Measurements from ENCODE around the gene HAUS3. TPM values are rescaled to one million over a fixed set of nuclear protein-coding genes. Genes with fewer than 3 reads are reported as not detected.
"Not testable (repeated sequence)": the region's sequence is repeated elsewhere in the genome, so short reads cannot be mapped to it uniquely, and the experiment has no call there.

Gene HAUS3
- total RNA-seq, 1 donor from 2014 or later: 13.0 TPM

DNA sequence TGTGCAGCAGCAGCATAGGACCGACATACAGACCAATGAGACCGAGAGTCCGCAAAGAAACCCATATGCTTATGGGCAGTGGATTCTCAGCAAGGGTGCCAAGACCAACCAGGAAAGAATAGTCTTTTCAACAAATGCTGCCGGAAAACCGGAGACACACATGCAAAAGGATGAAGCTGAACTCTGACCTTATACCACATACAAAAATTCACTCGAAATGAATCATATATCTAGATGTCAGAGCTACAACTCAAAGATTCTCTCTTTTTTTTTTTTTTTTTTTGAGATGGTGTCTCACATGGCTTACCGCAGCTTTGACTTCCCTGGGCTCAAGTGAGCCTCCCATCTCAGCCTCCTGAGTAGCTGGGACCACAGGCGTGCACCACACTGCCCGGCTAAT is 36.0 kb upstream of the HAUS3 start:
- Histone ChIP-seq H3K4me1 (no peaks in the 10 kb centered on the region), H3K27me3 (no peaks in the 10 kb centered on the region), H3K4me3 (no peak overlapping the region), H3K27ac (no peak overlapping the region), H3K9me3 (no peaks in the 10 kb centered on the region), H3K36me3 (no peaks in the 10 kb centered on the region)
- no peak for DNase-seq
- intact Hi-C loops (cut with DNase I): no loop called here
- TF ChIP-seq, protein P1, sequence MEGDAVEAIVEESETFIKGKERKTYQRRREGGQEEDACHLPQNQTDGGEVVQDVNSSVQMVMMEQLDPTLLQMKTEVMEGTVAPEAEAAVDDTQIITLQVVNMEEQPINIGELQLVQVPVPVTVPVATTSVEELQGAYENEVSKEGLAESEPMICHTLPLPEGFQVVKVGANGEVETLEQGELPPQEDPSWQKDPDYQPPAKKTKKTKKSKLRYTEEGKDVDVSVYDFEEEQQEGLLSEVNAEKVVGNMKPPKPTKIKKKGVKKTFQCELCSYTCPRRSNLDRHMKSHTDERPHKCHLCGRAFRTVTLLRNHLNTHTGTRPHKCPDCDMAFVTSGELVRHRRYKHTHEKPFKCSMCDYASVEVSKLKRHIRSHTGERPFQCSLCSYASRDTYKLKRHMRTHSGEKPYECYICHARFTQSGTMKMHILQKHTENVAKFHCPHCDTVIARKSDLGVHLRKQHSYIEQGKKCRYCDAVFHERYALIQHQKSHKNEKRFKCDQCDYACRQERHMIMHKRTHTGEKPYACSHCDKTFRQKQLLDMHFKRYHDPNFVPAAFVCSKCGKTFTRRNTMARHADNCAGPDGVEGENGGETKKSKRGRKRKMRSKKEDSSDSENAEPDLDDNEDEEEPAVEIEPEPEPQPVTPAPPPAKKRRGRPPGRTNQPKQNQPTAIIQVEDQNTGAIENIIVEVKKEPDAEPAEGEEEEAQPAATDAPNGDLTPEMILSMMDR (IDR thresholded peaks at IDR 0.05): no peak
- ATAC-seq: no peak

DNA sequence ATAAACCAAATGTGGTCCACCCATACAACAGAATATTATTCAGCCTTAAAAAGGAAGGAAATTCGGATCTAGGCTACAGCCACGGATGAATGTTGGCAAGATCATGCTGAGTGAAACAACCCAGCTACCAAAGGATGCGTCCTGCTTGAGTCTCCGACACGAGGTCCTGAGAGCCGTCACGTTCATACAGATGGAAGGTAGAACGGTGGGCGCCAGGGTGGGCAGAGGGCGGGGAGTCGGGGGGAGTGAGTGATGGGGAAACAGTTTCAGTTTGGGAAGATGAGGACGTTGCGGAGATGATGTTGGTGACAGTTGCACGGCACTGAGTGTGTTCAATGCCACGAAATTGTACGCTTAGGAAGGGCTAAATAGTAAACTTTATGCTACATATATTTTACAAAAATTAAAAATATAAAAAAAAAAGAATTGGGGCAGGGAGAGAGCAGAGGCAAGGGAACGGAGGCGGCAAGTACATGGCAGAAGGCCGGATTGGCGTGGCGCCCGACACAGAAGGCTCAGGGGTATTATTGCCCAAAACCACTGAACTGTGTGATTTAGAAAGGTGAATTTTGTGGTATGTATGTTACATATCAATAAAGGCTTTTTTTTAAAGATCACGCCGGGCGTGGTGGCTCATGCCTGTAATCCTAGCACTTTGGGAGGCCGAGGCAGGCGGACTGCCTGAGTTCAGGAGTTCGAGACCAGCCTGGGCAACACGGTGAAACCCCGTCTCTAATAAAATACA is 34.8 kb upstream of the HAUS3 start:
- TF ChIP-seq, protein P1 (IDR thresholded peaks at IDR 0.05): no peak
- H3K36me3 ChIP-seq: no peaks in the 10 kb centered on the region
- no peaks in the 10 kb centered on the region for H3K9me3 ChIP-seq
- ATAC-seq (no peak), DNase-seq (no peak)
- intact Hi-C loops (cut with DNase I): no loop called here
- H3K4me1 ChIP-seq: no peaks in the 10 kb centered on the region
- H3K27me3 ChIP-seq: no peaks in the 10 kb centered on the region
- H3K27ac ChIP-seq: no peak overlapping the region
- no peak overlapping the region for H3K4me3 ChIP-seq

DNA sequence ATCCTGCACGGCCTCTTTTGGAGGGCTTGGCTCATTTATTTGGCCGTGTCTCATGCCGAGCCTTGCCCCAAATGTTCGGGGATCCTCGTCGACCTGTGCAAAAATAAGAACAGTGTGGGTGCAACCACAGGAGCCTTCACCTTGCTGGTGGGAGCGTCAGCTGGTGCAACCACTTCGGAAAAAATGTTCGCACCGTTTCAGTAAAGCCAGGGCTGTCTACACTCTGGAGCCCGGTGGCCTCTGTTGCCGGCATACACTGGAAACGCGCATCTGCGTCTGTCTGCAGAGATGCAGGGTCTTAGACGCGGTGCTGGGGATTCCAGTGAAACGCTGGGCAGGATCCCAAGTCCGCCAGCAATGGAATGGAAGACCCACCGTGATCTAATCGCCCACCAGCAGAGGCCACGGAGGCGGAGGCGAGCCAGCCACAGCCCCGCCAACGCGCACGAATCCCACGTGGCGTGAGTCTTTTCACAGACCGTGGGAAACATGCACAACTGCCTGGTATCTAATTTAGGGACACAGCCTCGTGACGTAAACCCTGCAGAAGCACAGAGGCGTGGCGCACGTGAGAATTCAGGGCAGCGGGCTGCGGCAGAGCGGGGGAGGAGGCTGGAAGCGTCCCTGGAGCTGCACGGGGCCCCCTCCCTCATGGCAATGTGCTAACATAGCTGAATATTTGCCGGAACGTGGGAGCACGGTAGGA is 33.8 kb upstream of the HAUS3 start:
- TF ChIP-seq, protein P1 (IDR thresholded peaks at IDR 0.05): no peak
- Histone ChIP-seq H3K9me3 (no peaks in the 10 kb centered on the region), H3K4me1 (no peaks in the 10 kb centered on the region), H3K36me3 (no peaks in the 10 kb centered on the region), H3K4me3 (no peak overlapping the region), H3K27ac (no peak overlapping the region), H3K27me3 (no peaks in the 10 kb centered on the region)
- DNase-seq: no peak
- intact Hi-C loops (cut with DNase I): no loop called here
- no peak for ATAC-seq

DNA sequence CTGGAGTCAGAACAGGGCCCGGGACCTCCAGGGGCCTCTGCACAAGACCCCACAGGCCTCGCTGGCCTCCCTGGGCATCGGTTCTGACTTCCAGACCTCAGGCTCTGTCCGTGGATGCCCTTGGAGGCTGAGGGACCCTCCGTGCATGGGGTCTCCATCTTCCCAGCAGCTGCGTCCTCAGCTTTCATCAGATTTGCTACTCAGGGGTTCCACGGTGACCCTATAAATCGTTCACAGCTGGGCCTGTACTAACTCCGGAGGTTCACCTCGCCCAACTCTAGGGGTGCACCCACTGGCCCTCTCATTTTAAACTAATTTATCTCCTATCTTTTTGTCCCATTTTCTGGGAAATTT is 33.1 kb upstream of the HAUS3 start:
- ATAC-seq; H3K9me3 ChIP-seq; DNase-seq; H3K27me3 ChIP-seq; H3K4me1 ChIP-seq; intact Hi-C loops (cut with DNase I); H3K36me3 ChIP-seq; H3K27ac ChIP-seq; H3K4me3 ChIP-seq: not testable (repeated sequence)

DNA sequence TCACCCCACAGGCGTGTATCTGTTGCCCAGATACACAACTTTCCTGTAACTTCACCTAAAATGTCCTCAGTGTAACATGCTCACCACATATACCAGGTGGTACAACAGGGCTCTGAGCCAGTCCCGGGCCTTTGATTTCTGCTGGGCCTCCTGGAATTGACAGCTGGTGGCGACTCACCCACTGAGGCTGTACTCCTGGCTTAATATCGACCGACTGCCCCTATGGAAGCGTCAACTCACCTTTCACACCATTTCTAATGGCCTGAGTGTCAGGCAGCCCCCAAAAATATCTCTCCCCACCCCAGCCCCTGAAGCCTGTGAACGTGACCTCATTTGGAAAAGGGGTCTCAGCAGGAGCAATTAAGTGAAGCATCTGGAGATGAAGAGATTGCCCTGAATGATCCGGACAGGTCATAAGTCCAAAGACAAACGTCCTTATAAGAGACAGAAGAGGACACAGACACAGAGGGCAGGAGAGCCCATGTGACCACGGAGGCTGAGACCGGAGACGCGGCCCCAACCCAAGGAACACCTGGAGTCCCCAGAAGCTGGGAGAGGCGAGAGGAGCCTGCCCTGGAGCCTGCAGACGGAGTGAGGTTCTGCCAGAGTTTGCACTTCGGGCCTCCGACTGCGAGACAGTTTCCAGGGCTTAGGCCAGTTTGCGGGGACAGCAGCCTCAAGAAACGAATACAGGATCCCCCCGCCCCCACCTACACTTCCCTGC is 32.6 kb upstream of the HAUS3 start:
- H3K4me1 ChIP-seq: no peaks in the 10 kb centered on the region
- H3K4me3 ChIP-seq: no peak overlapping the region
- intact Hi-C loops (cut with DNase I): no loop called here
- TF ChIP-seq, protein P1 (IDR thresholded peaks at IDR 0.05): no peak
- ATAC-seq: no peak
- no peaks in the 10 kb centered on the region for H3K27me3 ChIP-seq
- no peaks in the 10 kb centered on the region for H3K9me3 ChIP-seq
- DNase-seq: no peak
- no peaks in the 10 kb centered on the region for H3K36me3 ChIP-seq
- H3K27ac ChIP-seq: no peak overlapping the region

Measured in upper lobe of right lung (tissue), 1 donor.